HG03342 (cell line): Measurements from ENCODE around the gene WDR74.
"Not testable (repeated sequence)": the region's sequence is repeated elsewhere in the genome, so short reads cannot be mapped to it uniquely, and the experiment has no call there.

Experiments used
- ATAC-seq: cut with Tn5 transposase; IDR thresholded peaks from one replicate; pipeline ENCODE4 v1.9.1; 2021; ENCODE audit warnings: mild to moderate bottlenecking, moderate library complexity; ENCODE audit not compliant: unreplicated experiment

Gene WDR74

DNA sequence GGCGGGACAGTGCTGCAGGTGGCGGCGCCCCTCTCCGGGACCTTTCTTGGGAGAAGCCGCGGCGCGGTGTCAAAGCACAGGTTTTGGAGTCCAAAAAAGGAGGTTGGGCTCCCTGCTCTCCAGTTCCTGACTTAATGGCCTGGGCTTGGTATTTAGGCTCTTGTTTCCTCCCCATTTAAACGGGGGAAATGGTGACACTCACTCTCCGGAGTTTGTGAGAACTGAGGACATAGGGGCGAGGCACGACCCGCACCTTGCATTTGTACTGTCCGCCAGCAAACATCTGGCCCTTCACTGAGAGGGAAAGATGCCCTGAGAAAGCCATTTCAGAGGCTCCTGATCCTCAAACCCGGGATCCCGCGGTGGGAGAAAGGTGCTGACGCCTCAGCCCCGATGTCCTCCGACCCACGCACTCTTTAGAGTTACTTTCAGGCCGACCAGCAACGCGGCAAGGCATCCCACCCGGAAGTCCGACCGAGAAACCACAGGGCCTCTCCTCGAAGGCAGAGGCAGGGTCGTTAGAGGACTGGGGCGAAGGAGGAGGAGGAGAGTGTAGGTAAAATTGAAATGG is 2.9 kb upstream of the WDR74 start:
- no peak for ATAC-seq

DNA sequence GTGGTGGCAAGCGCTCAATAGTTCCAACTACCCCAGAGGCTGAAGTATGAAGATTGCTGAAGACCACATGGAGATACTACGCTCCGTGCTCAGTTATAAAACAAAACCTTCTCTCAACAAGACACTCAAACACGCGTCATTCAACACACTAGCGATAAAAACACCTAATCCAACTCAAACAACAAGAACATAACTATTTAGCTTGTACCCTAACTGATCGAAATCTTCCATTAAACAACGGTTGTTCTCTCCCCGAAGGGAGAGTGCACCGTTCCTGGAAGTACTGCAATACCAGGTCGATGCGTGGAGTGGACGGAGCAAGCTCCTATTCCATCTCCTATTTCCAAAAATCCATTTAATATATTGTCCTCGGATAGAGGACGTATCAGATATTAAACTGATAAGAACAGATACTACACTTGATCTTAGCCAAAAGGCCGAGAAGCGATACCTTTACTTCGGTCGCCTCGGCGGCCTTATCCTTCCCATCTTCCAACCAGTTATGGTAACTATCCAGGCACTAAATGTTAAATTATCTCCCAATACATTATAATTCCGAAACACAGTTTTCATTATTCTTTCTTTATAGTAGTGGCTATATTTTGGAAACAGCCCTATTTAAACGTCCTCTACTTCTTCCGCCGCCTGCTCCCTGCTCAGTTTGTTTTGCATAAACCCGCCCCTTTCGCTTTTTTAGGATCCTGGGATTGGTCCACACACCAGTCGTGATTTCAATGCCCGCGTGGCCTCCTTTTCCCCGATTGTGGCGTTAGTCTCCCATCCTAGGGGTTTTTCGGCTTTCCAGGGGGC is 2.2 kb upstream of the WDR74 start:
- peak; percentile 54 for ATAC-seq

DNA sequence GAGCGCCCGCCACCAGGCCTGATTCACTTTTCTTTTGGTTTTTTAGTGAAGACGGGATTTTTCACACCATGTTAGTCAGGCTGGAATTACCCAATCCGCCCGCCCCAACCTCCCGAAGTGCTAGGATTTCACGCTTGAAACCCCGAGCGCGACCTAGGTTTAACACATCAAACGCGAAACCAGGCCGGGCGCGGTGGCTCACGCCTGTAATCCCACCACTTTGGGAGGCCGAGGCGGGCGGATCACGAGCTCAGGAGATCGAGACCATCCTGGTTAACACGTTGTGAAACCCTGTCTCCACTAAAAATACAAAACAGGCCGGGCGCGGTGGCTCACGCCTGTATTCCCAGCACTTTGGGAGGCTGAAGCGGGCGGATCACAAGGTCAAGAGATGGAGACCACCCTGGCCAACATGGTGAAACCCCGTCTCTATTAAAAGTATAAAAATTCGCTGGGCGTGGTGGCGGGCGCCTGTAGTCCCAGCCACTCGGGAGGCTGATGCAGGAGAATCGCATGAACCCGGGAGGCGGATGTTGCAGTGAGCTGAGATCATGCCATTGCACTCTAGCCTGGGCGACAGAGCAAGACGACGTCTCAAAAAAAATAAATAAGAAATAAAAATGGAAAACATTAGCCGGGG is 1.5 kb upstream of the WDR74 start:
- not testable (repeated sequence) for ATAC-seq

DNA sequence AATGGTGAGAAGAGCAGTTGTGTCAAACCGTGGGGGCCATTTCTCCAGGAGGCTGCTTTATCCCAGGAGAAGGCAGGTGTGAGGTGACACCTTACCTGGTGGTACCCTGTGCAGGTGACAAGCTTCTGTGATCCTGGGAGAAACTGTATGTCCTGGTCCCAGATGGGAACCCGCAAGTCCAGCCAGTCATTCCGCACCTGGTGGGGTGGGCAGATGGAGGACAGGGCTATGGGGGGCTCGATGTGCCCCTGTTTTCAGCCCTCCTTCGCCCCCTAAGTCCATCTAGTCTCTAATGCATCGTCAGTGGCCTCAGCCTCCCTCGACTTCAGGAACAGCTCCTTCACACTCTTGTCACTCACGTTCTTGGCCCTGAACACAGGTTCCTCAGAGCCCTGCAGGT is 4.1 kb downstream of the WDR74 start:
- no peak for ATAC-seq

DNA sequence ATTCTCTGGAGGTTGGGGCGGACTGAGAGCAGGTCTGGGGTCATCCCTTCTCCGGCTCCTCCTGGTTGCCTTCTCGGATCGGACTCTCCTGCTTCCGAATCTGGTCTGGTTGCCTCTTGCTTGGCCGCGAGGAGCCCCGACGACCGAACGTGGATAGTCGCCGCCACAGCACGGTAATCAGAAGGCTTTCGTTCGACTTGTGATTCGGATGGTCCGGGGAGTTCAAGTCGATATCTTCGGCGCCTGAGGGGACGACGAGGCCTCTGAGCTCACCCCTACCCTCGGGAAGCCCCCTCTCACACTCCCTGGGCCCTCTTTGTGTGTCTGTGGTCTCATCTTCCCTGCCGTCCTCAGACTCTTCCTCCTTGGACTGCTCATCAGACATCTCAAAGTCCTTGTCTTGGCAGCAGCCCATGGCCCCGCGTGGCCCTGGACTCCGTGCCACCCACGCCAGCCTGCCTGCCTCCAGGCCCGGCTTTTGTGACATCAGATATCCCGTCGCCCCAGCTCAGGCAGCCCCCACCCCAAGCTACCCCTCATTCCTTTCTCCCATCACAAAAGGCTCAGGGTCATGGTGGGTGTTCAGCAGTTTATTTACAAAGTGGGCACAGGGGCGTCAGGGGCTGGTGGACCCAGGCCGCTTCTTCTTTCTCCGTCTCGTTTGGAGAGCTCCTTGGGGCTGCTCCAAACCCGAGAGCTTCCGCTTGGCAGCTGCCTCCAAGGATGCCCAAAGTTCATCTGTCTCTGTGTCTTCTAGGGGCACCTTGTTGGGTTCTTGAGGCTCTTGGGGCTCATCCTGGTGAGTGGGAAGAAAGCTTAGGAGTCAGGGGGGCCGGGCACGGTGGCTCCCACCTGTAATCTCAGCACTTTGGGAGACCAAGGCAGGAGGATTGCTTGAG is 6.8 kb downstream of the WDR74 start, which contains the start of gene TEX54:
TSS of gene TEX54 (minus strand) at position 506 of the 899 bp plus-strand sequence.
- peak; percentile 16 for ATAC-seq

DNA sequence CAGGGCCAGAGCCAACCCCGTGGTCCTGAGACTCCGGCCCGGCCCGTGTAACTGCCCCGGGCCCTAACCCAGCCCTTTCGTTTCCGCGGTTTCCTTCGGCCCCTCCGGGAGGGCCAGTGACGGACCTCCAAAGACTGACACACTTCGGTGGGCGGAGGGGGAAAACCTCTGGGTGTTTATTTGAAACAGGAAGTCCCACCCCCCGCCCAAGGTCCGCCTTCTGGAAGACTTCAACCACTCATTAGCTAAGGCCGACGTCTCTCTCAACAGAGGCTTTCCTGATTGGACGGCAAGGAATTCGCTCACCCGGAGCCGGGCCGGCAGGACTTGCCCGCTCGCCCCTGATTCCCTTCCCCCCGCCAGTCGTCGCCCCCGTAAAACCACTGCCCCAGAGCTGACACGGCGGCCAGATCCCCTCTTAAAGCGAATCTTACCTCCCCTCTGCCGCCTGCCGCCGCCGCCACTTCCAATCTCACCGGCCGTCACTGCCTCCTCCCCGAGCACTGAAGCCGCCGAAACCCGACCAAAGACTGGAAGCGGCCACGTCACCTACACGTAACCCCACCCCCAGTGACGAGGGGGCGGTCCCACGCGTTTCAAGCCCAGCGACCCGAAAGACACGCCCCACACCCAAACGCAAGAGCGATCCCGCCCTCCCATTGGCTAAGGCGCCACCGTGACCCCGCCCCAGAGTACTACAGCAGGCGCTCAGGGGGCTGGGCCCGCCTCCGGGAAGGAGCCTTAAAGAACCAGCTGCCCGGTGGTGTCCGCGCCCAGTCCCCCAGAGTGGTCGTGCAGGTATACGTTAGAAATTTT is 7.7 kb downstream of the WDR74 start, which contains the start of gene STX5:
TSS of gene STX5 (minus strand) at position 532 of the 816 bp plus-strand sequence. CDS start 808 bp downstream, outside the sequence.
- peak; percentile 83 for ATAC-seq

DNA sequence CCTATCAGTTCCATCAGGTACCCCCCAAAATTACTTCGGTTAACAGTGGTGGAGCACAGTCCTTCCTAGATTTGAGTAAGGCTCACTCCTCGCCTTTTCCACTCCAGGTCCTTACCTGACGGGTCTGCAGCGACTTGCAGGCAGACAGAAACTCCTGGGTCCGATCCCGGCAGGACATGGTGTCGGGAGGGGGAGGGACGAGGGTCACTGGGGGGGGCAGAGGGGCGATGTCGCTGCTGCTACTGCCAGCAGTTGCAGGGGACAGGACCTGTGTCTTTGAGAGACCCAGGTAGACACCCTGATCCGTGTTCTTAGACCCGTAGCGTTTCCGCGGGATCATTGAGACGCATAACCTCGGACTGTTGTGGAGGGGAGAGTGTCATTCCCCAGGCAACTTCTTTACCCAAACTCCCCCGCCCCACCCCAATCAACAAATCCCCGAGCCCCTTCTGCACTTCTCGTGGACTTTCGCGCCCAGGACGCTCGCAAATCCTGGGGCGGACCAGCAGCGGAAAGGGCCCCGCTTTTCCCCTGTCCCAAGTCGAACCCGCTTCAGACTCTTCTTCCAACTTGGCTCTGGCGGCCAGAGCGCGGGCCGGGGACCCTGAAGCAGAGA is 8.4 kb downstream of the WDR74 start:
- ATAC-seq: peak; percentile 14

DNA sequence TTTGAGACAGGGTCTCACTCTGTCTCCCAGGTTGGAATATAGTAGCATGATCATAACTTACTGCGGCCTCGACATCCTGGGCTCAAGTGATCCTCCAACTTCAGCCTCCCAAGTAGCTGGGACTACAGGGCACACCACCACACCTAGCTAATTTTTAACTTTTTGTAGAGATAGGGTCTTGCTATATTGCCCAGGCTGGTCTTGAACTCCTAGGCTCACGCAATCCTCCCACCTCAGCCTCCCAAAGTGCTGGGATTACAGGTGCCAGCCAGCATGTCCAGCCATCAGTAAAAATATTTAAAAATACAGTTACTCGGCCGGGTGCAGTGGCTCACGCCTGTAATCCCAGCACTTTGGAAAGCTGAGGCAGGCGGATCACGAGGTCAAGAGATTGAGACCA is 11.3 kb downstream of the WDR74 start:
- ATAC-seq: not testable (repeated sequence)

DNA sequence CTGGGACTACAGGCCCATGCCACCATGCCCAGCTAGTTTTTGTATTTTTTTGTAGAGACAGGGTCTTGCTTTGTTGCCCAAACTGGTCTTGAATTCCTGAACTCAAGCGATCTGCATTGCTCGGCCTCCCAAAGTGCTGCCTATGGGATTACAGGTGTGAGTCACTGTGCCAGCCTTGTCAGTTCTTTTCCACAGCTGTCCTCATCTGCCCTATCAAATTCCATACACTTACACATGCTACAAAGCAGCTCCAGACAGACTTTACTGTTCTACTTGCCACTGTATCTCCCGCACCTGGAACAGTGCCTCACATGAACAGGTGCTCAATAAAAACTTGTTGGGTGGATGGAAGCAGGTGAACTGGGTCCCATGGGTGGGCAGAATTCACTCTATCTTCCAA is 15.7 kb downstream of the WDR74 start:
- ATAC-seq: no peak

DNA sequence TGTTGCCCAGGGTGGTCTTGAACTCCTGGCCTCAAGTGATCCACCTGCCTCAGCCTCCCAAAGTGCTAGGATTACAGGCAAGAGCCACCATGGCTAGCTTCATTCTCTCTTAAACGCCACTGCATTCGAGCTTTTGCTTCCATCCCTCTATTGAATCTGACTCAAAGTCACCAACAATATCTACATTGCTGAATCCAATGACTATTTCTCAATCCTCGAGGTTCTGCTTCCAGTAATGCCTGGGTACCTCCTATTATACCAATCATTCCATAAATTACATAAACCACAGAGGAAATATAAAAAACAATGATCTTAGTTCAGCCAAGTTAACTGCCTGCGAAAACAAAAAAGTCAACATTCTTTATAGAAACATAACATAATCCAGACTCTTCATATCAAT is 22.3 kb downstream of the WDR74 start:
- no peak for ATAC-seq

DNA sequence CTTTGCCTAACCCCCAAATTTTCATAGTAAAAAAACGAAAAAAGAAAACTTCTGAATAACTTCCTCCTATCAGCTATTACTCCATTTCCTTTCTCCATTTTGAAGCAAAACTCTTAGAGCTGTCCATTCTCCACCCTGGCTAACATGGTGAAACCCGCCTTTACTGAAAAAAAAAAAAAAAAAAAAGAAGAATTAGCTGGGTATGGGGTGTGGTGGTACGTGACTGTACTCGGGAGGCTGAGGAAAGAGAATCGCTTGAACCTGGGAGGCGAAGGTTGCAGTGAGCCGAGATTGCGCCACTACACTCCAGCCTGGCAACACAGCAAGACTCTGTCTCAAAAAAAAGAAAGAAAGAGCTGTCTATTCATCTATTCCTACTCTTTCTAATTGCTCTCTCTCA is 22.8 kb downstream of the WDR74 start:
- ATAC-seq: no peak

DNA sequence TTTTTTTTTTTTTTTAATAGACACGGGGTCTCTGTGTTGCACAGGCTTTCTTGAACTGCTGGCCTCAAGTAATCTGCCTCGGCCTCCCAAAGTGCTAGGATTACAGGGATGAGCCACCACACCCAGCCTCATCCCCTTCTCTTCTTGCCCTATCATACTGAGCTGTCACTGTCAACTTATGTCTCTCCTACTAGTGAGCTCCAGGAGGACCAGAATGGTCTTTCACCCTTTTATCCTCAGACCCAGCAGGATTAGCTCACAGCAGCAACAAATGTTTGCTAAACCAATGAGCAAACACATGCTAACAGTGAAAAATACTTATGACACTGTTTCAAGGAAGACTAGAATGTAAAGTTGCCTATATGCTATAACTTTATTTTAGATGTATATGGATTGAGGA is 27.7 kb downstream of the WDR74 start:
- ATAC-seq: no peak

DNA sequence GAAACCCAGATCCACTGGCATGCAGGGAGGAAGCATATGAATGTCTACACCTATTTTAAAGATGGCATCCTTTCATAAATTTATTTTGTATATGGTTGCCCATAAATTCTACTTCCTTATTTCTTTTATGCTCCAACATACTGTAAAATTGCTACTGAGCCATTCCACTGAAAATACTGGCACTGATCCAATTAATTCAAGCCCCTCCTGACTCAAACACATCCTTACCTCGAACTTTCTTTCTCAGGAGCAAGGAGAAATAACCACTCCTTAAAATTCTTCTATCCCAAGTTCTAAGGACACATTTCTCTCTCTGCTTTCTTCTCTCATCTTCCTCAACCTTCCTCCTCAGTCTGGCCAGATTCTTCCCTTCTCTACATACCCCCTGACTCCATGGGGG is 28.6 kb downstream of the WDR74 start:
- no peak for ATAC-seq

DNA sequence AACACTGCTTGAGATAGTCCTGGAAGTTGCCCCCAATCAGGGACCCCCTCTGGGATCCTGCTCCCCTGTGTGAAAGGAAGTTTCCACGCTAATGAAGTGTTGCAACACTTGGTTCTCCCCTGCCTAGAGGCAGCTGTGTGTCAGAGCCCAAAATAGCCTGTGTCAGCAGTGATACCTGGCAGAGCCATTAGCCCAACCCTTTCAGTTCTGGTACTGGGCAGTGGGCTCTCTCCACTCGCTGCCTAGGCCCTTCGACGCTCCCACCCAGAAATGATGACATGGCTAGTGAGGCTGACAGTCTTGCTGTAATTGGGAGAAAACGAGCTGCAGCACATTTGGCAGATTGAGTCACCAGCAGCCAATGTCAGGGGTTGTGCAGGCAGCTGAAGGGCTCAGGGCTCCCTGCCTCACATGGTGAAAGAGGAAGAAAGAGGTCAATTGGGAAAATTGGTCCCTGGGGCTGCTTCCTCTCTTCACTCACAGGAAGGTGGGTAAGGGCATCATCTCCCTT is 32.7 kb downstream of the WDR74 start:
- no peak for ATAC-seq

DNA sequence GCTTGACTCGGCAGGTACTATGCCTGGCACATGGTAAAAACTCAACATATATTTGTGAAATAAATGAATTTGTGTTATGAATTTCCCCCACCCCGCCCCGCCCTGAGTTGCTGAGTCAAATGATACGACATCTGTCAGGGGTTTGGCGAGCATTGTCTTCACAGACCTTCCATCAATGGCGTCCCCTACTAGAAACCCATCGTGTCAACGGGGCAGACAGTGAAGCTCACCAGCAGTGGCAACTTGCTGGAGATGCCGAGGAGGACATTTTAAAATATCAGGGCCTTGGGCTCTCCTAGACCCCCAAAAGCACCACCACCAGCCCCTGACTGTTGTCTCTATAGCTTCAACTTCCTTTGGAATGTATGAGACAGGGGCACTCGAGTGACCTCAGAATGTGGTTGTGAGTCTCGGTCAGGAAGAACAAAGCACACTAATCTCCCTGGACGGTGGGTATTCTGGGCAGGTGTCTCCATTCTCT is 33.4 kb downstream of the WDR74 start:
- ATAC-seq: no peak

DNA sequence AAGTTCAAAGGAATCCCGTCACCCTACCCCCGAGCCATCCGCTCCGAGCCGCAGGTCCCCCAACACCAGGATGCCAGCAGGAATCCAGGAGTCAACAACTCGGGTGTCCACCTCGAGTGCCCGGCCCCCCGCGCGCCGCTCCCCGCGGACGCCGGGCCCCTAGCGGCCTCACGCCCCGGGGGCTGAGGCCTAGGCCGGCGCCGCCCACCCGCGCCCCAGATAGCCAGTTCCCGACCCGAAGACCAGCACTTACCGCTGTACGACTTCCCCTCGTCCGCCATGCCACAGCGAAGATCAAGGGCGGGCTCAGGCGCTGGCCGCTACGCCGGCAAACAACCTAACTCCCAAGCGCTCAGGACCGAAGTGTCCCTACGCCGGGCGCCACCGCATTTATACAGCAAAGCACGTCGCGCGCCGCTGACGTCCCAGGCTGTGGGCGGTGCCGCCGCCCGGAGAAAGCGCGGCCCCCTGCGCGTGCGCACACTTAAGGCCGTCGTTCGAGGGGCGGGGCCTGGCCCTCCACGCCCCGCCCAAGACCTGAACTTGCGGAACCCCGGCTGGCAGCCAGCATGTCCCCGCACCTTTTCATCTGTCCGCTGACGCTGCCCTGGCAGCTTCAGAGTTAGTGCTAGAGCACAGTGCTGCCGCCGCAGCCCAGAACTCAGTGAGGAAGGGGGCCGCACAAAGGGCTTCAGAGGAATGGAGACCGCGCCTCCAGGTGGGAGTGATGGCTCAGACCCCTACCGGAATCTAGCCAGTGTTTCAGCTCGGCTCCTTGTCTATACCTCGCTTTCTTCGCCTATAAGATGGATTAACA is 34.1 kb downstream of the WDR74 start, which contains the start of gene NXF1:
TSS of gene NXF1 (minus strand) at position 365 of the 817 bp plus-strand sequence. CDS start at position 281, 84 bp downstream.
- peak; percentile 81 for ATAC-seq

DNA sequence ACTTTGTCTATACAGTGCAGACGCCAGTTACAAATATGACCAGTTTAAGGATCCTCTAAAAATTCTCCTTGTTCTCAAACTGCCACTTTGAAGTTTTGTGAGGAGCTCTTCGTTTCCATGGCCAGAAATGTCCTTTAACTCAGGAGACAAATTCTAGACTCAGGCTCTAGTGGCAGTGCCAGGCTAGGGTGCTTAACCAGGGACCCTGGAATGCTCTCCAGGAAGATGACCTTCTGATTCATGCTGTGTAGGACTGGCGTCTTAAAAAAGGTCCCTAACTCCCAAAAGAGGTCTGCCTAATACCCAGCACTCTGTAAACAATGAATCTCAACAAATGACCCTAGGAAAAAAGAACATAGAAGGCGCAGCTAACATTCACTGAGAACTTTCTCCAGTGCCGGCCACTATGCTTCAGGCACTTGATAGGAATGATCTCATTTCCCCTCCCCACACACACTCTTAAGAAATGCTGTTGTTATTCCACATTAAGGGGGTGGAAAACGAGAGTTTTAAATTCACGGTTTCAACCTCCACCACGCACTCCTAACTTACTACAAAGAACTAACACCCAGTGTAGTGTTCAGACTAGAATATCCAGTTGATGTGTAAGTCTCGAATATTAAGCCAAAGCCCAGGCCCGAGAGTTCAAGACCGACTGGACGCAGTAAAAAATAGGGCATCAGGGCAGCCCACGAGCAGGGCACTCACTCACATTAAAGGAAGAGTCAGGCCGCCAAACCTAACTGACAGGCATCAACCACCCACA is 34.9 kb downstream of the WDR74 start:
- no peak for ATAC-seq

DNA sequence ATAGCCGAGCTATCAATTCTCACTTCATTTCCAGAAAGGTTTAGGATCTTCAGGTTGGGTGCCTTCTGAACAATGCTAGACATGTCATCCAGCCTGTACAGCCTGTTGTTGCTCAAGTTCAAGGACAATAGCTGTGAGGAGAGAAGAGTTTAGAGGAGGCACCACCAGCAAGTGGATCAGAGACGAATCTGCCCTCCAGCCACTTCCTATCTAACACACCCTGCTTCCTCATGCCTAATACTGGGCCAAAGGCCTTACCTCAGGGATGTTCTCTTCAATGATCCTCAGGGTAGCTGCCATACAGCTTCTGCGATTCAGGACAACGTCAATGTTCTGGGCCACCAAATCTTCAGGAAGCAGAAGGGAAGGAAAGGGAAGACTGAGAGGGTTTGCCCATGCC is 38.3 kb downstream of the WDR74 start:
- ATAC-seq: no peak
